Measurements from ENCODE around the gene C5orf46.
"Not testable (repeated sequence)": the region's sequence is repeated elsewhere in the genome, so short reads cannot be mapped to it uniquely, and the experiment has no call there.

Gene C5orf46

DNA sequence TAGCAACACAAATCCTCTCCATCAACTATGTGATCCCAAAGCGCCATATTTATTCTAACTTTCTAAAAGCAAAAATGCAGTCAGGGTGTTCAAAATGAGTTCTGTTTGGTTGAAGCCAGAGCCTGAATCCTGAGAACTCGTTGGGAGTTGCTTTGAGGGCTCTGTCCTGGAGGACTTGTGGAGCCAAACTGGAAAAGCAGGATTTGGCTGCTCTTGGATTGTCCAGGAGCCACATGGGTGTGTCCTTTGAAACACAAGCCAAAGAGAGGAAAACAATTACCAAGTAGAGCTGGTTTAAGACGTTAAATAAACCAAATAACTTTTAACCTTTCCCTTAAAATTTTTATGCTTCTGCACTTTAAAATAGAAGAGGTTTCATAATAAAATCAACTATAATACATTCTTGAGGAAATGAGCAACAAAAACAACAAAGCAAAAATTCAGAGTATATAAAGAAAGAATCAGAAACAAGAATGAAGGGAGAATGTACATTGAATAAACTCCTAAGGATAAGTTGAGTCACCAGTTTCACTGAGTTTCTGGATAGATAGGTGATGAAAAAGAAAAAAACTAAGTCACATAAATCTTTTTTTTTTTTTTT lies 13.5 kb downstream of the C5orf46 start:
- DNase-seq: no peak

DNA sequence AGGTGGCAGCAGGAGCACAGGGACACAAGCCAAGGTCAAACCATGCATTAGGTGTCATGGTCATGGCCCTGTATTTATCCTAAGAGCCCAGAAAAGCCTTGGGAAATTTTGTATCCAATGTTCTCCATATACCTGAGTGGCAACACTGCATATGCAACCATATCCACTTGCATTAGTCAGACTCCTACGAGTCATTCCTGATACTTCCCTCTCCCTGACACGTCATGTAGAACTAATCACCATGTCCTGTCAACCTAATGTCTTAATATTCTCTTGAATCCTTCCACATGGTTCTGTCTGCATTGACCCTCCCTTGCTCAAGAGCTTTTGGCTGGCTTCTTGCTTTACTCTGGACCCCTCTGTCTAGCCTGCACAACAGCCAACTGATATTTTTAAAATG lies 18.4 kb downstream of the C5orf46 start:
- no peak for DNase-seq

DNA sequence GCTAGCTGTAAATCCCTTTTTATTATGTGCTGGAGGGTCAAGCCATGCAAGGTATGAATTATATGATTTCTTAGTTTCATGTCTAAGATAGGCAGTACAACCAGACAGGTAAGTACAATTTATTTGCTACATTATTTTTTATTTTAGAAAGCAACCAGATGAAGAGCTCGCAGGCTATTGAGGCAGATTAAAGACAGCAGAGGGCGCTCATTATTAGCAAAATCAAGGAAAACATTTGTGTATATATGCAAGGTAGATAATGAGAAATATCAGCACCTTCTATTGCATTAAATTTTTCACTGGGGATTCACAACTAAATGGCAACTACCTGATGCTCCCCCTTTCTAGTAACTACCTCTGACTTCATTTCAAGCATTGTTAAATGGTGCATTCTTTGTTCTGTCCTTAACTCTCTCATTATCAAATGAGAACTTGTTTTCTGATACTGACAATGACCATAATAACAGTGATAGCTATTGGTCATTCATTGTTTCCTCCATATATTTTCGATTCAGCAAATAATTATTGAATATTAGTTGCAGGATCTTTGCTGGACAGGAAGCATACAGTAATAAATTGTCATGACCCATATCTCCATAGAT lies 19.2 kb downstream of the C5orf46 start:
- no peak for DNase-seq

DNA sequence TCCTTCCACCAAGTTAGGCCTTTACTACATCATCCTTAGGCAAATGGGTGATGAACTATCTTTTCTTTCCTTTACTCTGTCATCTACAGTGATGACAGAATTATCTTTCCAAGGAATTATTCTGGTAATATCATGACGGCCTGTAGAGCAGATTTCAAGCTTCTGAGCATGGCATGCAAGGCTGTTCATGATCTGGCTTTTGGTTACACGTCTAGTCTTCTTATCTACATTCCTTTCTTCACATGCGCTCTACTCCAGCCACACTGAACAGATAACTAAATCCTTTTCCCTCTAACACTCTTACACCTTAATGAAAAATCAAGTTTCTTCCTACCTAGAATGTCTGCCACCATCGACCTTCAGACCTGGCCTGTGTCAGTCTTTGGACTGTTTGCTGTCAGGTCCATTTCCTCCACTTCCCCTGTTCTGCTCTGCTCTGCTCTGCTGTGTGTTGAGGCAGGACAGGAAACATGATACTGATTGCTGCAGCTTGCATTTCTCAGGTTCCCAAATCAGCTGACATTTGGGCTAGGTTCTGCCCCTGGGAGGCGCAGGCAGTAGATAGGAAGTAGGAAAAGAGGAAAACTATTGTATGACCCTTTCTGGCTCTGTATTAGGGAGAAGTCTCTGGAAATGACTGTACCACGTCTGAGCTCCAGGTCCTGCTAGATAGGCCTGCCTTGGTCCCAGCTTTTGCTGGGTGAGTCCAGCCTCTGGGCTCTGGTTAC lies 23.6 kb downstream of the C5orf46 start:
- DNase-seq: no peak

DNA sequence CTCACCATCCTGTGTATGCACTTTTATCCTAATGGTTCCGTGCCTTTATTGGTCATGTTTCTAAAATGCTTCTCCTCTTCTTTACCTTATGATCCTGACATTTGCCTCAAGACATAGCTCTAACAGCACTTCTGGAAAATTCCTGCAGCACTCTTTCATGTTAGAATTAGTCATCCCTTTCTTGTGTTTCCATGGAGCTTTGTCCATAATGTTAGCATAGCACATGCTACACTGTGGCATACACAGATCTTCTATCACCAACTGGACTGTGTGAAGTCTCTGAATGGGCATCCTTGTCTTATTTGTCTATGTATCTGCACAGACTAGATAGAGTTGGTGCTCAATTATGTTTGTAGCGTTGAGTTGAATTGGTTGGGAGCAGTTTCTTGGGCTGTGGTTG lies 25.9 kb downstream of the C5orf46 start:
- DNase-seq: no peak

DNA sequence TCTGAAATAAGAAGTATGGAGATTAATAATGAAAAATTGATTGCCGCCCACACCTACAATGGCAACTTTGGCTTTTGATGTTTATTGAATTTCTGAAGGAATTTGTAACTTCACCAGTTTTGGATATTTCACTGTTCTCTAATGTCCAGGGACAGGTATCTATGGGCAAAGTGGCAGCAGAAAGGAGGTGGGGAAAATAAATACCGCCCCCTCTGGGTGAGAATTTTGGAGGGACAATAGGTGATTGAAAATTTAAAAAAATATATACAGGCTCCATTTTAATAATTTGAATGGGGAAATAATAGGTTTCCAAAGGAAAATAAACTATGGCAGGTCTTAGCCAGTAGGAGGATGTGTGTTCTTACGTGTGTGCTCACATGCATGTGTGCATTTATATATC lies 26.6 kb downstream of the C5orf46 start:
- DNase-seq: no peak

DNA sequence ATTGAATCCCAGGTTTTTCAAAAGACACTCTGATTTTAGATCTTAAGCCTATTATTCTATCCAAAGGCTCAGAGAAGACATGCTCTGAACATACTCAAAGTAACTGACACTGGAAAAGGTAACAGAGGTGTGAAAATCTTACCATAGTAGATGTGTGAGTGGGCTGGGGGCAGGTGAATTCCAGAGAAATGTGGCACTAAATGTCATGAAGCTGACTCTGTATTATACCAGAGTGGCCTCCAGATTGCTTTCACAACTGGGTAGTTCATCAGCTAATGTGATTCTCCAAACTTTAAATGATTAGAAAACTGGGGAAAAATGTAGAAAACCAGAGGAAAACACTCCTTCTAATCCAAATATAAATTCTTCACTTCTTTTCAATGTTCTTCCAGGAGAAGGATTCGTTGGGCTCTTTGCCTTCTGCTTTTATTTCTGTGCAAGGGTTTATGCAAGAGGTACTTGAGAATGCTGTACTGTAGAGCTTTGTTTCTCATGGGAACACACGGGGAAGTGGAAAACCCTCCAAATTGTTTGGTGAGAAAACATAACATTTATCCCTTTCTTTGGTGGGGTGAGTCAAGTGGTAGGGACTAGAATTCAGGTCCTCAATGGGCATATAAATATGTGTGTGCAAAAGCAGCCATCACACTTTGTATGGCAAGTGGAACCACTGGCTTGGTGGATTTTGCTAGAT lies 28.1 kb downstream of the C5orf46 start, which contains the start of gene SCGB3A2:
SCGB3A2 (plus strand) TSS at position 646 of the 694 bp plus-strand sequence. CDS start 93 bp downstream, outside the sequence.
- DNase-seq: no peak

DNA sequence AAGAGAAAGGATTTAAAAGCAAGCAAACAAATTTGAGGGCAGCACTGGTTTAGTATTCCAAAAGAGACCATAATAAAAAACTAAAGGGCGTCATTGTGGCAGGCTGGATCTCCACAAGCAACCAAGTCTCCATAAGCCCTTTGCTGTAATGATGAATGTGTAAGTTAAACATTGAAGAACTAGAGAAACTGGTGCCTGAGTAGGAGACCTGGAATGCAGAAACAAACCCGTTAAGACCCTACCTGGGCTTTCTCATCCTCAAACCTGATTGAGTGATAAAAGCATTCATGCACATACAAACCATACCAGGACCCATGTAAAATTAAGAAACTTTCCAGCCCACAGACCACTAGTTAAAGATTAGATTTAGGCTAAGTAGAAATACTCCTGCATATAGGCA lies 29.7 kb downstream of the C5orf46 start:
- DNase-seq: no peak

DNA sequence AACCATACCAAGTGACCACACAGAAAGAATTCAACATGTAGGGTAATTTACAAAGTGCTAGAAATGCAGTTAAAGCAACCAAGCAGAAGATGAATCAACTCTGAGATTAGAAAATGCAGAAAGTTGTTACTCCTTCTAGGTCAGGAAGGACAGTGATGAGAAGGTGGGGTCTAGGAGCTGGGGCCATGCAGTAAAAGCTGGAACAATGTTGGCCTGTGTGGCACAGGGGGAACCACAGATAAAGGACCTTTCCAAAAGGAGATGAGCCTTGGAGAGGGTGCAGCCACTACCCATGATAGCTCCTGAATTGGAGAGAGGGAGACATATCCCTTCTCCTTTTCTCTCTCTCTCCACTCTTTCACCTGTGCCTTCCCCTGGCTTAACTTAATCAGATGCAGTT lies 30.2 kb downstream of the C5orf46 start:
- no peak for DNase-seq

DNA sequence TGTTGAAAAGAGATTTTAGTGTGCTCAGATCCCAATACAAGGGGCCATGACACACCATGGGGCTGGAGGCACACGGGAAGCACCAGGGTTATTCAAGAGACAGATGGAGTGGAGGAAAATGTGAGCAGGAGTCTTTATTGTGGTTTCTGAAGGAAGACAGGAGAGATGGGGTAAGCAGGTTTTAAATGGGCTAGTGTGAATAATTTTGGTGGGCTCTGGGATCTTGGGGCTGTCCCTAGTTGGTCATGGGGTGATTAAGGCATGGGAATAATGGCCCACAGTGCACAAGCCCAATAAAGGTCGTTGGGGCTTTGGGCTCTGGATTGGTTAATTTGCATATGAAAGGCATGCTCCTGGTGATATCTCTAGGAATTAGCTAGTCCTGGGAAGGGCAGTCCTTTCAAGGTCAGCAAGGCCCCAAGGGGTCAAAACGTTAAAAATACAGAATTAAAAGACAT lies 31.4 kb downstream of the C5orf46 start:
- no peak for DNase-seq

DNA sequence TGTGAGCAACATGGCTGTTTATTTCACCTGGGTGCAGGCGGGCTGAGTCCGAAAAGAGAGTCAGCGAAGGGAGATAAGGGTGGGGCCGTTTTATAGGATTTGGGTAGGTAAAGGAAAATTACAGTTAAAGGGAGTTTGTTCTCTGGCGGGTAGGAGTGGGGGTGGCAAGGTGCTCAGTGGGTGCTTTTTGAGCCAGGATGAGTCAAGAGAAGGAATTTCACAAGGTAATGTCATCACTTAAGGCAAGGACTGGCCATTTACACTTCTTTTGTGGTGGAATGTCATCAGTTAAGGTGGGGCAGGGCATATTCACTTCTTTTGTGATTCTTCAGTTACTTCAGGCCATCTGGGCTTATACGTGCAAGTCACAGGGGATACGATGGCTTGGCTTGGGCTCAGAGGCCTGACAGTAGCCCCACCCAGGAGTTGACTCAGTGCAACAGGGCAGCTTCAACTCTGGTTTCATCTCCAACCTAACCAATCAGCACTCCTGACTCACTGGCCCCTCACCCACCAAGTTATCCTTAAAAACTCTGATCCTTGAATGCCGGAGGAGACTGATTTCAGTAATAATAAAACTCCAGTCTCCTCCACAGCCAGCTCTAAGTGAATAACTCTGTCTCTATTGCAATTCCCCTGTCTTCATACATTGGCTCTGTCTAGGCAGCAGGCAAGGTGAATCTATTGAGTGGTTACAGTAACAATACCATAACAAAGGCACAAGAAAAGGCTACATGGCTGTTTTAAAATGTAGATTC lies 32.0 kb downstream of the C5orf46 start:
- DNase-seq: not testable (repeated sequence)

DNA sequence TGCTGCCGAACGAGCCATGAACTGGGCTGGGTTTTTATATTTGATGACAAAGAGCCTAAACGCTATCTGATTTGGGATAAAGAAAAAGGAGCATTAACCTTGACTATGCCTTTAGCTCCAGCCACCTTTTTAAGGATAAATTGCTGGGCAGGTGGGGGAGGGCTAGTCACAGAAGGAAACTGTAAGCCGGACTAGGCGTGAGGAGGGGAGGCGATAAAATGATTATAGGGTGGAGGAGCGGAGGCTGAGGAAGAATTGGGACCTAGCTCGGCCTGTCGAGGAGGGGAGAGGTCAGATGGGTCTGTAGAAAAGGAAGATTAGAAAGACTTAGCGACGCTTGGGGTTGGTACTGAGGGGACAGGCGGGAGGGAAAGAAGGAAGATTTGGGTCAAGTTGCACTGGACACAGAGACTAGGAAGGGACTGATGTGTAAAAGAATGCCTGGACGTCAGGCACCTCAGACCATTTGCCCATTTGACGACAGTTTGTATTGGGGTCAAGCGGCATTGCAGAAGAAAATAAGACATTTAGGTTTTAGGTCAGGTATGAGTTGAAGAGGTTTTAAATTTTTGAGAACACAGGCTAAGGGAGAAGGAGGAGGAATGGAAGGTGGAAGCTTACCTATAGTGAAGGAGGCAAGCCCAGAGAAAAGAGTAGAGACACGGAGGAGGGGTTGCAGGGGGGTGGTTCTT lies 33.4 kb downstream of the C5orf46 start:
- DNase-seq: not testable (repeated sequence)

DNA sequence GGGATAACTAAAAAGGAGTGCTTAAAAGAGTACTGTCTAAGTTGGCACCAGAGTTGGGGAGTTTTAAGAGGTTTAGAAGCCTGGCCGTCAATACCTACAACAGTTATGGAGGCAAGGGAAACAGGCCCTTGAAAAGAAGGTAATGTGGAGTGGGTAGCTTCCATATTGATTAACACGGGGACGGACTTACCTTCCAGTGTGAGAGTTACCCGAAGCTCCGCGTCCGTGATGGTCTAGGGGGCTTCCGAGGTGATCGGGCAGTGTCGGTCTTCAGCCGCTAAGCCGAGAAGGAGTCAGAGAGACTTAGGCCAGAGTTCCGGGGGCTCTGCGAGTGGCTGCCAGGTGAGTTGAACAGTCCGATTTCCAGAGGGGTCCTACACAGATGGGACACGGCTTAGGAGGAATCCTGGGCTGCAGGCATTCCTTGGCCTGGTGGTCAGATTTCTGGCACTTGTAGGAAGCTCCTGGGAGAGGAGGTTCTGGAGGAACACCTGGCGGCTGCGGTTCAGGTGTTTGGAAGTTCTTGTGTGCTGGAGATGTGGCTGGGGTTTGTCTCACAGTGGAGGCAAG lies 34.3 kb downstream of the C5orf46 start:
- DNase-seq: not testable (repeated sequence)

DNA sequence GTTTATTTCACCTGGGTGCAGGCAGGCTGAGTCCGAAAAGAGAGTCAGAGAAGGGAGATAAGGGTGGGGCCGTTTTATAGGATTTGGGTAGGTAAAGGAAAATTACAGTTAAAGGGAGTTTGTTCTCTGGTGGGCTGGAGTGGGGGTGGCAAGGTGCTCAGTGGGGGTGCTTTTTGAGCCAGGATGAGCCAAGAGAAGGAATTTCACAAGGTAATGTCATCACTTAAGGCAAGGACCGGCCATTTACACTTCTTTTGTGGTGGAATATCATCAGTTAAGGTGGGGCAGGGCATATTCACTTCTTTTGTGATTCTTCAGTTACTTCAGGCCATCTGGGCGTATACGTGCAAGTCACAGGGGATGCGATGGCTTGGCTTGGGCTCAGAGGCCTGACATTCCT lies 36.4 kb downstream of the C5orf46 start:
- not testable (repeated sequence) for DNase-seq

DNA sequence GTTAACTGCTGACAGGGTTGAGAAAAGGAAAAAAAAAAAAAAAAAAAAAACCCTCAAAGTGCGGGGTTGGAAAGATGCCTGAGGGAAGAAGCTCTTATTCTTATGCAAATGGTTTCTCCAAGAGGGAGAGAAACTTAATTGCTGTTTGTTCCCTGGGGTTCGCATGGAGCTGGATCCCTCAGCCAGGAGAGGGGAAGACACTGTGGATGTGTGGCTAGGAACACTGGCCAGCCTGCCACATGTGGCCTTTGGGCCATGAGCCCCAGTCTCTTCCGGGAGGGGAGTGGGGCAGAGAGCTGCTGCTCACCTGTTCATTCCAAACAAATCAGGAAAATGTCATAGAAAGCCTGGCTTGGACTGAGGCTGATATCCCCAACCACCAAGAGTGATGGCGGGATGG lies 37.2 kb downstream of the C5orf46 start:
- no peak for DNase-seq

DNA sequence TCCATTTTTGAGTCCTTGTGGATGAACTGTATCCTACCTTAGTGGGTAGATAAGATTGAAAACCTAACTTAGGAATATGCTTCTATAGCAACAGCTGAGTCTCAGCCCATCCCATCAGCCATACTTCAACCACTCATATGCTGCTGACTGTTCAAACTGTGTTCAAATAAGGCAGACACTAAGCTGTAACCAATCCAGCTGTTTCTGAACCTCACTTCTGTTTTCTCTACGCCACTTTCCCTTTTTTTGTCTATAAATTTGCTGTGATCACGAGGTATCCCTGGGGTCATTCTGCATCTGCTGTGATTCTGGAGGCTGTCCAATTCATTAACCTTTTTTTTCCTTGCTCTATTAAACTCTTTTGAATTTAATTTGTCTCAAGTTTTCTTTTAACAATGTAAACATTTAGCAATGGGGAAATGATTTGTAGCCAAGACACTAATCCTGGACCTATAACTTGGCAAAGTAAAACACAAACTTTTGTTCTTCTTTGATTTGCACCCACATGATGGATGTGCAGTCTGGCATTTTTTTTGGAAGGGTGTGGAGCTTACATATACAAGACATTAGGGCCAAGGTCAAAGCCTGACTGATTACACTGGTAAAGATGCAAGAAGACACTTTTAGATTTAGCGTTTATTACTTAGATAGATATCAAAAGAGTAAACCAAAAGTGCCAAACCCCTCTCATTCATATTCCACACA lies 42.7 kb downstream of the C5orf46 start:
- DNase-seq: no peak

DNA sequence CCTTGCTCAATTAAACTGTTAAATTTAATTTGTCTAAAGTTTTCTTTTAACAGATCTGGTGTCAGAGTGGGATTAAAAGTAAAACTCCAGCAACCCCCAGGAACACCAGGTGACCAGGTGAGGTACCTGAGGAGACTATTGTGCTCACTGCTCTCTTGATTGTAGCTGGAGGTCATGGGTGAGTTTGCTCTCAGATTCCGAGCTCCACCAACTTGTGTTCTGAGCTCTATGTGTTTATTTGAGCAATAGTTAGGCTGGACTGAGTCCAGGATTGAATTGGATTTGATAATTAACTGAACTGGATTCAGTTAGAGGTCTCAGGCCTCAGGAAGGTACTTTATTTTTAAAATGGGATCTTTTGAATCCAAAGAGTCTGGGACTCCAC lies 45.7 kb downstream of the C5orf46 start:
- no peak for DNase-seq

DNA sequence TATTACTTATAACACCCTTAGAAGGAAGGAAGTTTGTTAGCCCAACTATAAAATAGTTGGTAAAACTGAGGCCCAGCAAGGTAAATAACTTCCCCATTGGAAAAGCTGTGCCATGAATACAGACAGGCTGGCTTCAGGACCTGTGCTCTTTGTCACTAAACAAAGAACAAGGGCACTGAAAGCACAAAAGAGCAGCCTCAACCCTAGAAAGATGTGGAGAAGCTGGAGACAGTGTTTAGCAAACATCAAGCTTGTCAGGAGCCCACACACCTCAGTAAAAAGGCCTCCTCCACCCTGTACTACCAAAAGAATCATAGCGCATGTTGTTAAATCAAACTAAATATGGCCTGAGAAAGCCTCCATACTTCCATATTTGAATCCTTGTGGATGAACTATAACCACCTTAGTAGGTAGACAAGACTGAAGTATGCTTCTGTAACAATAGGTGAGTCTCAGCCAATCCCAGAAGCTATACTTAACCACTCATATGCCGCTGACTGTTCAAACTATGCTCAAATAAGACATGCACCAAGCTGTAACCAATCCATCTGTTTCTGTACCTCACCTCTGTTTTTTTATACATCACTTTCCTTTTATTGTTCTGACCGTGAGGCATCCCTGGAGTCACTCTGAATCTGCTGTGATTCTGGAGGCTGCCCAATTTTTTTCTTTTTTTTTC lies 46.2 kb downstream of the C5orf46 start:
- DNase-seq: no peak

DNA sequence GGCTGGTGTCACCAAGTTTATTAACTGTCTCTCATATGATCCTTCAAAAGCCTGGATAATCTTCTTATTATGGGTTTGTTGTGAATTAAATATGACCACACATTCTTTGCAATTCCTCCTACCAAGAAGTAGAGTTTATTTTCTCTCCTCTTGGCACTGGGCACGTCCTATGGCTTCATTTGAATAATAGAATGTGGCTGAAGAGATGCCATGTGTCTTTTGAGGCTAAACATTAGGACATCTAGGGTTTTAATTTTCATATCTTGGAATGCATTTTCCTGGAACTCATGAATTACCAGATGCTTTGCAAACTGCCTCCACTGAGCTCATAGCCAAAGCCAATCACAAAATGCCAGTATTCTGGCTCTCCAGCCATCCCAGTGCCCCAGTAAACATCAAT lies 47.8 kb downstream of the C5orf46 start:
- DNase-seq: no peak

DNA sequence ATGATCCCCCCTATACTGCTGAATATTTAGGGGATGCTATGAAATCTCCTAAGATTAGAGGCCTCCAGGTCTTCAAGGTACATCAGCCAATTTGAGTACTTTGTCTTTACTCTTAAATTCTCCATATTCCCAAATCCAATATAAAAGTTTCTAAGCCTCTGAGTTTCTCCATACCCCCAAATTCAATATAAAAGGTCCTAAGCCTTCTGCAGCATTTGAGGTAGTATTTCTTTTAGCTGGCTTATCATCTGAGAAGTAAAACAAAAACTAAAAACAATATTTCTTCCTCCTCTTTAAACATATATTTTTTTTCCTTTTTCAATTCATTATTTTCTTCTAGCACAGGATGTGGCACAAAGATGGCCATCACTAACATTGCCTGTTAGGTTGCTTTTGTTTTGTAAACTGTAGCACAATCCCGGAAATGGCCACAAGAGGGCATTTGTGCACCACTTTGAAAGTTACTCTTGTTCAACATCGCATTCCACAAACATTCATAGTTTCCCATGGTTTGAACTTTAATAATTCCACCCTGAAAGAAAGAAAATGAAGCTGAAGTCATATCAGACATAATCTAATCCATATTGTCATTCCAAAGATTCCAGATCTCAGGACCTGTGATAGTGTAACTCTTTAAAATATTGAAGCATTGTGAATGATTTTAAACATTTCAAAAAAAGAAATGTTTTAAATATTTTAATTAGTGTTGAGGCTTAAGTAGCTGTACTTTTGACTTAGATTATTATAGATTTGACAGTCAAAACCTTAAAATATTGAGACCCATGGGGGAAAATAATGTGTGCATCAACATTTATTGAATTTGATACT lies 48.8 kb downstream of the C5orf46 start:
- DNase-seq: peak; percentile 48
